DND-41 (cell line): Measurements from ENCODE around the gene KAZN.

Source experiments
- CTCF ChIP-seq: IDR thresholded peaks from 2 replicates; pipeline ENCODE4 v1.5.1; 2012; ENCODE audit warnings: borderline replicate concordance, low read length, moderate library complexity, mild to moderate bottlenecking; ENCODE audit not compliant: poor library complexity, severe bottlenecking; ENCODE audit errors: extremely low read depth
- EZH2 ChIP-seq: IDR thresholded peaks from 3 replicates; pipeline ENCODE4 v1.6.1; 2012; ENCODE audit warnings: borderline replicate concordance, low read depth, mild to moderate bottlenecking, moderate library complexity, low read length, inconsistent platforms; ENCODE audit not compliant: severe bottlenecking

GRCh38 chr1:14757286-14757625 is 158.8 kb downstream of the KAZN start:
- no peak for TF ChIP-seq CTCF
- TF ChIP-seq EZH2, result no peak
